ENCODE data around the gene FANCC. TPM values are rescaled to one million over a fixed set of nuclear protein-coding genes. Genes with fewer than 3 reads are reported as not detected.

Gene FANCC
- total and polyA plus RNA-seq, 12 donors: 1.9 to 6.1 (median 3.3) TPM

- no peaks in the 10 kb centered on the region for H3K9me3 ChIP-seq (replicated peaks in 1 of 3)
- intact Hi-C loops (cut with DNase I): no loop called here
- H3K27me3 ChIP-seq: no peaks in the 10 kb centered on the region
- 94 to 95% (median 95%) methylated on average over 4 to 6 of the region's 6 CpGs for WGBS, 4 donors
- H3K4me1 ChIP-seq (replicated peaks in 1 of 2): no peaks in the 10 kb centered on the region
- no peak for DNase-seq
- no peaks in the 10 kb centered on the region for H3K36me3 ChIP-seq (replicated peaks in 1 of 2)
- no peak overlapping the region for H3K4me3 ChIP-seq
- H3K27ac ChIP-seq: no peak overlapping the region
- TF ChIP-seq POLR2A (IDR thresholded peaks at IDR 0.05) (no peak), CTCF (IDR thresholded peaks at IDR 0.05) (no peak)
Observed at GRCh38 chr9:95338243-95338642, 20.7 kb upstream of the FANCC start.

- H3K4me3 ChIP-seq: no peak overlapping the region
- no peaks in the 10 kb centered on the region for H3K4me1 ChIP-seq (replicated peaks in 1 of 2)
- no peak overlapping the region for H3K27ac ChIP-seq
- 73 to 81% (median 78%) methylated on average over 3 of the region's 3 CpGs for WGBS, 4 donors
- TF ChIP-seq POLR2A (IDR thresholded peaks at IDR 0.05) (no peak), CTCF (IDR thresholded peaks at IDR 0.05) (peak; percentile 23 to 53 (median 38))
- no peaks in the 10 kb centered on the region for H3K27me3 ChIP-seq
- H3K36me3 ChIP-seq (replicated peaks in 1 of 2): no peaks in the 10 kb centered on the region
- intact Hi-C loops (cut with DNase I): no loop called here
- H3K9me3 ChIP-seq (replicated peaks in 1 of 3): no peaks in the 10 kb centered on the region
- peak in 4 of 7 donors; percentile 21 to 49 (median 31) for DNase-seq
Observed at GRCh38 chr9:95336281-95336680, 18.8 kb upstream of the FANCC start.

- Histone ChIP-seq H3K4me3 (no peak overlapping the region), H3K36me3 (replicated peaks in 1 of 2) (no peaks in the 10 kb centered on the region), H3K9me3 (replicated peaks in 1 of 3) (no peaks in the 10 kb centered on the region), H3K27me3 (no peaks in the 10 kb centered on the region), H3K27ac (no peak overlapping the region), H3K4me1 (replicated peaks in 1 of 2) (no peaks in the 10 kb centered on the region)
- intact Hi-C loops (cut with DNase I): no loop called here
- TF ChIP-seq CTCF (IDR thresholded peaks at IDR 0.05) (no peak), POLR2A (IDR thresholded peaks at IDR 0.05) (no peak)
- DNase-seq: no peak
- 34 to 49% (median 42%) methylated on average over 2 of the region's 2 CpGs for WGBS, 4 donors
Observed at GRCh38 chr9:95333426-95333825, 15.9 kb upstream of the FANCC start.

GRCh38 chr9:95332860-95333259, 15.4 kb upstream of the FANCC start:
- WGBS, 4 donors: 57 to 80% (median 77%) methylated on average over 2 of the region's 2 CpGs
- H3K27ac ChIP-seq: no peak overlapping the region
- no peak overlapping the region for H3K4me3 ChIP-seq
- TF ChIP-seq POLR2A (IDR thresholded peaks at IDR 0.05) (no peak), CTCF (IDR thresholded peaks at IDR 0.05) (no peak)
- no peaks in the 10 kb centered on the region for H3K4me1 ChIP-seq (replicated peaks in 1 of 2)
- DNase-seq: no peak
- no peaks in the 10 kb centered on the region for H3K9me3 ChIP-seq (replicated peaks in 1 of 3)
- H3K36me3 ChIP-seq (replicated peaks in 1 of 2): no peaks in the 10 kb centered on the region
- intact Hi-C loops (cut with DNase I): no loop called here
- H3K27me3 ChIP-seq: no peaks in the 10 kb centered on the region
